DND-41 (cell line): Measurements from ENCODE around the gene UNC45B.
A peak's percentile ranks its signal among the peaks of the same experiment; 100 is the strongest.

Experiments used
- ATAC-seq: fragments of 200-7000 bp; cut with Tn5 transposase; 3 replicates; pipeline ENCODE4 v1.9.1; 2021; ENCODE audit warnings: low read depth; ENCODE audit not compliant: insufficient read depth
- DNase-seq: peaks from one replicate; pipeline ENCODE4 v3.0.0-alpha.2; 2020
- H2AFZ ChIP-seq: 2 replicates; pipeline ENCODE4 v1.6.0; 2012; ENCODE audit warnings: low read depth, low read length
- H3K27ac ChIP-seq: 2 replicates; pipeline ENCODE4 v1.5.1; 2012; ENCODE audit warnings: low read length, inconsistent platforms
- H3K27me3 ChIP-seq: fragments of 200-600 bp; sonication (generic); 2 replicates; pipeline ENCODE4 v1.6.0; 2012; ENCODE audit warnings: low read length, mild to moderate bottlenecking, inconsistent platforms; ENCODE audit not compliant: insufficient read depth, poor library complexity
- H3K36me3 ChIP-seq: 2 replicates; pipeline ENCODE4 v1.5.1; 2012; ENCODE audit warnings: low read length, inconsistent platforms; ENCODE audit not compliant: insufficient read depth
- H3K4me1 ChIP-seq: 2 replicates; pipeline ENCODE4 v1.5.1; 2012; ENCODE audit warnings: mild to moderate bottlenecking, low read length; ENCODE audit not compliant: insufficient read depth
- H3K4me2 ChIP-seq: 2 replicates; pipeline ENCODE4 v1.6.0; 2012; ENCODE audit warnings: mild to moderate bottlenecking, moderate library complexity, low read length, inconsistent platforms; ENCODE audit not compliant: insufficient read depth
- H3K4me3 ChIP-seq, 2 experiments: fragments of 200-600 bp in 1 of 2; shearing (Covaris generic) in 1 of 2; 2 replicates each; pipeline ENCODE4 v1.5.1; 2012 to 2016; ENCODE audit warnings: inconsistent platforms in 2 of 2, low read length in 2 of 2, mild to moderate bottlenecking in 2 of 2, low read depth in 1 of 2, moderate library complexity in 1 of 2
- H3K79me2 ChIP-seq: 2 replicates; pipeline ENCODE4 v1.6.0; 2012; ENCODE audit warnings: low read length, inconsistent platforms; ENCODE audit not compliant: insufficient read depth
- H3K9ac ChIP-seq: 2 replicates; pipeline ENCODE4 v1.6.0; 2012; ENCODE audit warnings: low read depth, mild to moderate bottlenecking, inconsistent platforms, low read length, moderate library complexity
- H3K9me3 ChIP-seq: 2 replicates; pipeline ENCODE4 v1.5.1; 2012; ENCODE audit warnings: low read length, moderate library complexity, mild to moderate bottlenecking, inconsistent platforms; ENCODE audit not compliant: insufficient read depth, severe bottlenecking
- H4K20me1 ChIP-seq: 2 replicates; pipeline ENCODE4 v1.6.0; 2012; ENCODE audit warnings: low read length; ENCODE audit not compliant: insufficient read depth
- CTCF ChIP-seq: IDR thresholded peaks from 2 replicates; pipeline ENCODE4 v1.5.1; 2012; ENCODE audit warnings: borderline replicate concordance, low read length, moderate library complexity, mild to moderate bottlenecking; ENCODE audit not compliant: poor library complexity, severe bottlenecking; ENCODE audit errors: extremely low read depth
- EZH2 ChIP-seq: IDR thresholded peaks from 3 replicates; pipeline ENCODE4 v1.6.1; 2012; ENCODE audit warnings: borderline replicate concordance, low read depth, mild to moderate bottlenecking, moderate library complexity, low read length, inconsistent platforms; ENCODE audit not compliant: severe bottlenecking

The UNC45B gene

GRCh38 chr17:35210741-35211140 is 63.1 kb downstream of the UNC45B start:
- ATAC-seq = no peak
- no peak for TF ChIP-seq EZH2
- TF ChIP-seq CTCF = no peak

GRCh38 chr17:35212668-35213067 is 65.1 kb downstream of the UNC45B start:
- peaks cover 55% of the 10 kb centered on the region for H3K4me1 ChIP-seq
- peak overlapping the region in 1 of 2 experiments; percentile 11; a peak in 1 of 4 replicates for H3K4me3 ChIP-seq
- no peaks in the 10 kb centered on the region for H3K79me2 ChIP-seq
- H2AFZ ChIP-seq = no peak overlapping the region
- H3K9ac ChIP-seq = 0 out of 2 replicates have a peak overlapping the region, but pooled peaks have one; percentile 26
- ATAC-seq = no peak
- H3K27ac ChIP-seq = peak overlapping the region; percentile 63; the same call in 1 of the 2 replicates
- H3K4me2 ChIP-seq = peak overlapping the region; percentile 45; the same call in 1 of the 2 replicates
- no peaks in the 10 kb centered on the region for H3K36me3 ChIP-seq
- DNase-seq = no peak
- TF ChIP-seq EZH2 (no peak), CTCF (no peak)
- H4K20me1 ChIP-seq = no peaks in the 10 kb centered on the region
- peaks cover 15% of the 10 kb centered on the region for H3K27me3 ChIP-seq
- H3K9me3 ChIP-seq = no peaks in the 10 kb centered on the region

More at GRCh38 chr17:35210741-35211140, 63.1 kb downstream of the UNC45B start:
- Histone ChIP-seq H3K4me3 (no peak overlapping the region), H3K27ac (no peak overlapping the region), H3K9ac (no peak overlapping the region), H3K36me3 (no peaks in the 10 kb centered on the region), H3K4me1 (peaks cover 41% of the 10 kb centered on the region), H4K20me1 (no peaks in the 10 kb centered on the region), H3K27me3 (peaks cover 20% of the 10 kb centered on the region), H3K4me2 (no peak overlapping the region), H2AFZ (no peak overlapping the region), H3K79me2 (no peaks in the 10 kb centered on the region), H3K9me3 (no peaks in the 10 kb centered on the region)
- DNase-seq = no peak

GRCh38 chr17:35213412-35213940 is 65.9 kb downstream of the UNC45B start:
- TF ChIP-seq EZH2 (no peak), CTCF (no peak)
- peaks cover 15% of the 10 kb centered on the region for H3K27me3 ChIP-seq
- ATAC-seq = peak; percentile 2; the same call in 2 of the 3 replicates

More at GRCh38 chr17:35213412-35213940, 65.9 kb downstream of the UNC45B start:
- no peaks in the 10 kb centered on the region for H3K9me3 ChIP-seq
- no peak overlapping the region for H2AFZ ChIP-seq
- peak overlapping the region; percentile 45 for H3K4me2 ChIP-seq
- H3K4me3 ChIP-seq = peak overlapping the region in 1 of 2 experiments; percentile 11; a peak in 2 of 4 replicates
- no peaks in the 10 kb centered on the region for H3K79me2 ChIP-seq
- H4K20me1 ChIP-seq = no peaks in the 10 kb centered on the region
- H3K4me1 ChIP-seq = peaks cover 59% of the 10 kb centered on the region
- peak overlapping the region; percentile 26; the same call in 1 of the 2 replicates for H3K9ac ChIP-seq
- no peaks in the 10 kb centered on the region for H3K36me3 ChIP-seq
- H3K27ac ChIP-seq = peak overlapping the region; percentile 63
- no peak for DNase-seq
